ENCODE data around the gene TNFRSF19.
"Not testable (repeated sequence)": the region's sequence is repeated elsewhere in the genome, so short reads cannot be mapped to it uniquely, and the experiment has no call there.

TNFRSF19 gene

GRCh38 chr13:23660249-23660648, 90.0 kb downstream of the TNFRSF19 start:
- no peak for DNase-seq

GRCh38 chr13:23666582-23666981, 96.4 kb downstream of the TNFRSF19 start:
- no peak for DNase-seq

DNA sequence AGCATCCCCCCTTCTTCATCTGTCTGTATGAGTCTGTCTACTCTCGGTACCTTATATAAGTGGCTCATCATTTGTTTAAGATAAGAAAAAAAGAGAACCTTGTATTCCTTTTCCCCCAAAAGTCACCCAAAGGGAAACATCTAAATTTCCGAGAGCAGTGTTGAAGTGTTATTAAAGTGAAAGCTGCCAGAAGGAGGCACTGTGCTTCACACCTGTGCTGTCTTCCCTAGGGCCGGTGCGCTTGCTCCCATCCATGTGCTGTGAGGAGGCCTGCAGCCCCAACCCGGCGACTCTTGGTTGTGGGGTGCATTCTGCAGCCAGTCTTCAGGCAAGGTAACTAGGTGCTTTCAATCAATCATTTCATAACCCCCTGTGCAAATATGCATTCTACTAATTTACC, 97.5 kb downstream of the TNFRSF19 start:
- DNase-seq = no peak

GRCh38 chr13:23668562-23668961, 98.3 kb downstream of the TNFRSF19 start:
- DNase-seq = no peak

DNA sequence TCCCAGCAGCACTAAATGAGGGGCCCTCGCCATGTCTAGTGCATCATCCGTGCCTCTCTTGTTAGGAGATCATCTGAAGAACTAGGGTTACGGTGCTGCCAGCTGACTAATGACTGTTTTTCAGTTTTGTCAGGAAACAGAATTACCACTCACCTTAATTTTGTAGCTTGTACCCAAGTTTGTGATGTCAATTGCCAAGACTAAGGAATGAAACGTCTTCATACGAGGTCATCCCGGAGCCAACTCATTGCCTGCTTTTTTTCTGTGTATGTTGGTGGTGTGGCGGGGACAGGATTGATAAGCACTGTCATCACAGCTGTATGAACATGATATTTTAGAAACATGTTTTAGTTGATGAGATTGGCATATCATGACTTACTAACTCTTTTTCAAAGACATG, 100.6 kb downstream of the TNFRSF19 start:
- DNase-seq = peak; percentile 48

GRCh38 chr13:23671377-23671776, 101.2 kb downstream of the TNFRSF19 start:
- no peak for DNase-seq

DNA sequence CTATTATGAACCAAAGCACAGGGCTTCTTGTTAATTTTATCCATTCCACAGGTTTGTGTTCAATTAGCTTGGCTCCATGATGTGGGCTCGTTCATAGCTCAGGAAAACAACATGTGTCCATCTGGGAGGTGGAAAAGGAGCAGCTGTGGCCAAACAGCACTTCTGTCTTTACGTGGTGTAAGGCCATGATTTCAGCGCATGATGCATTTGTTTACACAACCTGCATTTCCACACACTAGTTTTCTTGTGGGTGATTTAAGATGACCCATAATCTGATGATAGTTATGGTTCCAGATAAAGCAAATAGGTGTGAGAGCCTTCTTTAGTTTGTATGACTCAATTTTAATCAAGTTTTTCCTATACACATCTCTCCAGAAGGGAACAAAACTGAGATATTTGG, 101.7 kb downstream of the TNFRSF19 start:
- DNase-seq = no peak

DNA sequence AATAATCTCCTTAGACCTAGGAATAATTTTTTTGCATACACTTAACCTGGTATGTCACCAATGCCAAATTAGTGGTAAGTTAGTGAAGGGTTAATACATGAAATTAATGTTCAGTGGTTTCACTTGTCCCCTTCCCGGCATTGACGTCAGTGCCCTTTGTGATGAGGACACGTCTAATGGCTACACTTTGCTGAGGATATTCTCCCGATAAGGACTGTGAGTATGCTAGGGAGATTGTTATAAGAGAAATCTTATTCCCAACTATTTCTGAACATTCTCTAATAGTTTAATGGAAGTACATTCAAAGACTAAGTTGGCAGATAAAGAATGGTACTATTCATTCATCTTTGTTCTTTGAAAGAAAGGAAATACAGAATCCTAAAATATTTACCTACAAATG, 102.4 kb downstream of the TNFRSF19 start:
- no peak for DNase-seq

DNA sequence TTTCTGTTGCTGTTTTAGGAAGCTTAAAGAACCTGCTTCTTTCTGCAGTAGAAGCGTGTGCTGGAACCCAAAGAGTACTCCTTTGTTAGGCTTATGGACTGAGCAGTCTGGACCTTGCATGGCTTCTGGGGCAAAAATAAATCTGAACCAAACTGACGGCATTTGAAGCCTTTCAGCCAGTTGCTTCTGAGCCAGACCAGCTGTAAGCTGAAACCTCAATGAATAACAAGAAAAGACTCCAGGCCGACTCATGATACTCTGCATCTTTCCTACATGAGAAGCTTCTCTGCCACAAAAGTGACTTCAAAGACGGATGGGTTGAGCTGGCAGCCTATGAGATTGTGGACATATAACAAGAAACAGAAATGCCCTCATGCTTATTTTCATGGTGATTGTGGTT, 103.1 kb downstream of the TNFRSF19 start:
- DNase-seq = no peak

DNA sequence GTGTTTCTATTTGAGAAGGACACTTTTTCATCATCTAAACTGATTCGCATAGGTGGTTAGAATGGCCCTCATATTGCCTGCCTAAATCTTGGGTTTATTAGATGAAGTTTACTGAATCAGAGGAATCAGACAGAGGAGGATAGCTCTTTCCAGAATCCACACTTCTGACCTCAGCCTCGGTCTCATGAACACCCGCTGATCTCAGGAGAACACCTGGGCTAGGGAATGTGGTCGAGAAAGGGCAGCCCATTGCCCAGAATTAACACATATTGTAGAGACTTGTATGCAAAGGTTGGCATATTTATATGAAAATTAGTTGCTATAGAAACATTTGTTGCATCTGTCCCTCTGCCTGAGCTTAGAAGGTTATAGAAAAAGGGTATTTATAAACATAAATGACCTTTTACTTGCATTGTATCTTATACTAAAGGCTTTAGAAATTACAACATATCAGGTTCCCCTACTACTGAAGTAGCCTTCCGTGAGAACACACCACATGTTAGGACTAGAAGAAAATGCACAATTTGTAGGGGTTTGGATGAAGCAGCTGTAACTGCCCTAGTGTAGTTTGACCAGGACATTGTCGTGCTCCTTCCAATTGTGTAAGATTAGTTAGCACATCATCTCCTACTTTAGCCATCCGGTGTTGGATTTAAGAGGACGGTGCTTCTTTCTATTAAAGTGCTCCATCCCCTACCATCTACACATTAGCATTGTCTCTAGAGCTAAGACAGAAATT, 103.8 kb downstream of the TNFRSF19 start:
- DNase-seq = no peak

GRCh38 chr13:23674795-23675640, 104.8 kb downstream of the TNFRSF19 start:
- no peak for DNase-seq

DNA sequence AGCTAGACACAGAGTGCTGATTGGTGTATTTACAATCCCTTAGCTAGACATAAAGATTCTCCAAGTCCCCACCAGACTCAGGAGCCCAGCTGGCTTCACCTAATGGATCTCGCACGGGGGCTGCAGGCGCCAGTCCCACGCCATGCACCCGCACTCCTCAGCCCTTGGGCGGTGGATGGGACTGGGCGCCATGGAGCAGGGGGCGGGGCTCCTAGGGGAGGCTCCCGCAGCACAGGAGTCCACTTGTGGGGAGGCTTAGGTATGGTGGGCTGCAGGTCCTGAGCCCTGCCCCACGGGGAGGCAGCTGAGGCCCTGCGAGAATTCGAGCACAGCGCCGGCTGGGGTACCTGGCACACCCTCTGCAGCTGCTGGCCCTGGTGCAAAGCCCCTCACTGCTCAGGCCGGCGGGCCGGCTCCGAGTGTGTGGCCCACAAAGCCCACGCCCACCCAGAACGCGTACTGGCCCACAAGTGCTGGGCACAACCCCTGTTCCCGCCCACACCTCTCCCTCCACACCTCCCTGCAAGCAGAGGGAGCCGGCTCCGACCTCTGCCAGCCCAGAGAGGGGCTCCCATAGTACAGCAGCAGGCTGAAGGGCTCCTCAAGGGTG, 107.6 kb downstream of the TNFRSF19 start:
- DNase-seq = not testable (repeated sequence)

DNA sequence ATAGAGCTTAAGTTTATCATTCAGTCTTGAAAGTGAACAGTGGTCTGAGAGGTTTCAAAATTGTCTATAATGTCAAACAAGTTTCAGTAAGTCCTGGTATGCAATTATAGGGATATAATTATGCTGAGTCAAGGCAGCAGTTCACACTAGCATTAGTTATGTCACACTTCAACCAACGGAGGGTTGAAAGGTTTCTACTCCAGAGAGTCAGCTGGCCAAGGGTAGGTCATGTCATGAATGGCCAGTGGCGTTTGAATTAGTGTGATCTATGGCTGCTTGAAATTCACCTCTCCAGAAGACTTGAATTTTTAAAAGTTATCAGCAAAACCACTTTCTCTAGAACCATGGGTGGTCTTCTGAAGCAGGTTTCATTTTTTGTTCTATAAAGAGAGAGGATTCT, 108.6 kb downstream of the TNFRSF19 start:
- DNase-seq = no peak

DNA sequence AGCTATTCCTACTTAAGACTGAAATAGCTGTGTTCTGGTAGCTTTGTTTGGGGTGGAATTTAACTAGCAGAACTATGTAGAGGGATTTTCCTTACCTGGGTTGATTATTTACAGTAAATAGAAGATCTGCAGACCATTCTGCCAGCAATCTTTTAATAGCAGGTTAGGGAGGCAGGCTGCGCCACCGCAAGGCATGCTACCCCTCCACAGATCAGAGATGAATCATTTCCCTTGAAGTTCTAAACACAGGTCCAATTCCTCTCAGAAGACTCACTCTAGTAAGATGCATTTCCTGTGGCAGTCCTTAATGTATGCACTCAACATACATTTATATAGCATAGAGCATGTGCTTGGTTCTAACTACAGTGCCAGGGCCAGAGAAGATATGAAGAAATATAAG, 109.0 kb downstream of the TNFRSF19 start:
- DNase-seq = no peak

DNA sequence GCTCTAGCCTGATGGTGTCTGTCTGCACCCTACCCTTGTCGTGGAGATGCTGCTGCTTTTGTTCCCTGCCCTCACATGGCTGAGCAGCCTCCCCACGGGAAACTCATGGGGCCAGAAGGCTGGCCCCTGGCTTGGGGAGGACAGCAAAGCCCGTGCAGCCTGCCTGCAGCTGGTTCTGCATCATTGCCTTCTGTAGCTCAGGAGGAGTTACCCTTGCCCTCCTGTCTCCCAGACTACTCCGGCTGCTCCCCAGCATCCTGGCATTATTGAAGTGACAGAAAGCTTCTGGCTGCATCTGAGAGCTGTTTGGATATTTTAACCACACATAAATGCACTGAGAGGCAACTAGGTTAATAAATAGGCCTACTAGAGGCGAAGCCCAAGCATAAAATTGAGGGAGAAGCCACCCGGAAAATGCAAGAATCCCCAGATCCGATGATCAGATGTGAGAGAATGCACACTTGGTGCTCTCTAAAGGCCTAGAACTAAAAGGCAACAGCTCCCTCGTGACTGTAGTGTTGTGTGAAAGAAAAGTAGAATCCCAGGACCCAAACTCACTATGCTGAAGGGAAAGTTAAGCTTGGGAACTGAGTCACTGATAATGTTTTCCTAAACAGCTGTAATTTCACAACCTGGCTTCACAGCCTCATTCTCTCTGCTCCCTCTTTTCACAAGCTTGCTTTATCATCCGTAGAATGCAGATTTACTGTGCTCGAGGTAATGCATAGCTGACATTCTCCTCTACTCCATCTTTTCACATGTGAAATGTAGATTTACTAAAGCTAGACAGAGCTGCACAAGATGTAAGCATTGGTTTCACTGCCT, 110.8 kb downstream of the TNFRSF19 start:
- DNase-seq = no peak

- DNase-seq = no peak
Measured at GRCh38 chr13:23683084-23683483, 112.9 kb downstream of the TNFRSF19 start.

DNA sequence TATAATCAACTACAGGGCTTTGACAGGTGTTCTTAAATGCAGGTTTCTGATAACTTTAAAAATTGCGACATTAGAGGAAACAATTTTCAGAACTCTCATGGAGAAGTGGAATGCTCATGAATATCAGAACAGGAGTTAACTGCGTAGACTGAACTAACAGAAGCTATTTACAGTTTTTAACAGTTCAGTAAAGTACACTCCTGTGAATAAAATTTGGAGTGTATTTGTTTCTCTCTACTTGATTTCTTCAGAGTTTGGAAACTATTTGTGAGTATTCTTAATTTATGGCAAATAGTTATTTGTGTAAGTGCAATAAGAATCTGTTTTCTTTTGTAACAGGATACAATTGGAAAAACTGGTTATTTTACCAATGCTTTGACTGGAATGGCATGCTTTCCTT, 114.4 kb downstream of the TNFRSF19 start:
- no peak for DNase-seq

DNA sequence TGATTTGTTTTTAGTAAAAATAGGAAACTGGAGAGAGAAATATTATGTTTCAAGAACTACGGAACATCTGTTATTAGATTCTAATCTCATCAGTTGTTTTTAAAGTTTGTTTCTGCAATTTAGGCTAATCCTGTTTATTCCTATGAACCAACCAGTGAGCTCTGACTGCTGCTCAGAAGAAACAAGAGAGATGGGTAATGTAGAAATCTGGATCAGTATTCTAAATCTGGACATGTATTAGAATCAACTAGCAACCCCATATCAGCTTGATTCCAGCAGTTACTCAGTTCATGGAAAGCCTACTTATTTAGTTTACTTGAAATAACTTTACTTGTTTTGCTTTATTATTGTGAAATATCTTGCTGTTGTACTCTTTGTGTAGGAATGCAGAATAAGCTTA, 115.2 kb downstream of the TNFRSF19 start:
- DNase-seq = no peak

- no peak for DNase-seq
Measured at GRCh38 chr13:23686948-23687347, 116.7 kb downstream of the TNFRSF19 start.

DNA sequence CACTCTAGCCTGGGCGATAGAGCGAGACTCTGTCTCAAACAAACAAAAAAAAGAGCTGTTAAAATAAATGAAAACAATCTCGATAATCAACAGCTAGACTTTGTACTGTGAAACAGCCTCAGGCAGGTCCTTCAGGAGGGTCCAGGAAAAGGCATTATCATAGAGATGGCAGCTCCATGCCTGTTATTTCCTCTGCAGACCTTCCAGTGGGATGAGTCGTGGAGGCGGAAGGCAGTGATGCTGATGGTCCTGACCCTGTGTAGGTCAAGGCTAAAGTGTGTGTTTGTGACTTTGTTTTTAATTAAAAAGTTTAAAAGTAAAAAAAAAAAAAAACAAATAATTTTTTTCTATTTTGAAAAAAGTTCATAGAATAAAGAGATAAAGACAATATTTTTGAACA, 117.4 kb downstream of the TNFRSF19 start:
- no peak for DNase-seq

- DNase-seq = no peak
Measured at GRCh38 chr13:23688336-23688735, 118.1 kb downstream of the TNFRSF19 start.

GRCh38 chr13:23690668-23691067, 120.5 kb downstream of the TNFRSF19 start:
- no peak for DNase-seq

DNA sequence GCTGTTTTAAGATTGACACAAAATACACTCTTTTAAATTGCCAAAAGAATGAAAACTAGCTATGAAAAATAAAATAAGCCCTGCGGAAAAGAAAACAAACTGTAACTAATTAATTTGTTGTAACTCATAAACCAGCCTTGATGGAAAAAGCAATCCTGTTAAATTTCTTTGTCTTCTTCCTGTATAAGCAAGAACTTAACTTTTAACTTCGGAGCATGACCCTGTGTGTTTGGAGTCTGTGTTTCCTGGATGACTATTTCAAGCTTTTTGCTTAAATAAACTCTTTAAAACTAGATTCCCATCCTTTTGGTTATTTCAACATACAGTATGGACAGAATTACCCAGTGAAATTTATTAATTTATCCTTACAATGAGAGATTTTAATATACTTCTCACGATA, 122.6 kb downstream of the TNFRSF19 start:
- DNase-seq = no peak
